Activated effector memory CD4-positive, alpha-beta T cell treated with anti-CD3 and anti-CD28 coated beads, Interleukin-2, amount 50 U/mL, for 16 hours (primary cell): ENCODE results near the gene IQGAP1.
"Not testable (repeated sequence)": the region's sequence is repeated elsewhere in the genome, so short reads cannot be mapped to it uniquely, and the experiment has no call there.

Source experiments
- DNase-seq: peaks from one replicate; pipeline ENCODE4 v3.0.0-alpha.2; 2020

Gene IQGAP1

DNA sequence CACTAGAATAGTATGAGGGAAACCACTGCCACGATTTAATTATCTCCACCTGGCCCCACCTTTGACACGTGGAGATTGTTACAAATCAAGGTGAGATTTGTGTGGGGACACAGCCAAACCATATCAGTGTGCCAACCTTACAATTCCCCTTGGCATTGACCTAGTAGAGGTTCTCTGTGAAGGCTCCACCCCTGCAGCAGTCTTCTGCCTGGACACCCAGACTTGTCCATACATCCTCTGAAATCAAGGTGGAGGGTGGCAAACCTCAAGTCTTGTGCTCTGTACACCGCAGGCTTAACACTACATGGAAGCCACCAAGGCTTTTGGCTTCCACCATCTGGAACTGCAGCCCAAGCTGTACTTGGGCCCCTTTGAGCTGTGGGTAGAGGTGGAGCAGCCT is 8.8 kb upstream of the IQGAP1 start:
- no peak for DNase-seq

DNA sequence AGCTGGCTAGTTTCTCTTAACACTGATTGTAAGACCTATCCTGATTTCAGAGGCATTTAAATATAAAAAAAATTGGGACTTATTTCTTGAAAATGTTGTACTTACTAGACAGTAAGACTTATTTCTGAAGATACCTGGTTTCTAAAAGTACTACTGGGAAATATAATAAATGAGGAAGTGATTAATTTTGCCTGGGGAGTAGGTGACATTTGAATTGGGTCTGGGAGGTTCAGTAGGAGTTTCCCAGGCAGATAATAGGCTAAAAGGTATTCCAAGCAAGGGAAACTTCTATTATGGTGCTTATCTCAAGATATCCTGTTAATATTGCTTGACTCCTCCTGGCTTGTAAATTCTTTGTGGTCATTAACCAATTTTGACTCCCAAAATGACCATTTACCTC is 6.5 kb upstream of the IQGAP1 start:
- no peak for DNase-seq

- DNase-seq: no peak
Observed at GRCh38 chr15:90382320-90382719, 5.7 kb upstream of the IQGAP1 start.

GRCh38 chr15:90386221-90386620 is 1.8 kb upstream of the IQGAP1 start:
- DNase-seq: no peak

GRCh38 chr15:90388462-90389380 is 679 bp downstream of the IQGAP1 start:
- DNase-seq: peak; percentile 86

DNA sequence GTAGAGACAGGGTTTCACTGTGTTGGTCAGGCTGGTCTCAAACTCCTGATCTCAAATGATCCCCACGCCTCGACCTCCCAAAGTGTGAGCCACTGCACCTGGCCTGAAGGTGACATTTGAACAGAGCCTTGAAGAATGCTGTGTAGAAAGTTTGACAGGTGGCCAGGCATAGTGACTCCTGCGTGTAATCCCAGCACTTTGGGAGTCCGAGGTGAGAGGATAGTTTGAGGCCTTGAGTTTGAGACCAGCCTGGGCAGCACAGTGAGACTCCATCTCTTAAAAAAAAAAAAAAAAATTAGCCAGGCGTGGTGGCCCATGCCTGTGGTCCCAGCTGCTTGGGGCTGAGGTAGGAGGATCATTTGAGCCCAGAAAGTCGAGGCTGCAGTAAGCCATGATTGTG is 1.5 kb downstream of the IQGAP1 start:
- no peak for DNase-seq

DNA sequence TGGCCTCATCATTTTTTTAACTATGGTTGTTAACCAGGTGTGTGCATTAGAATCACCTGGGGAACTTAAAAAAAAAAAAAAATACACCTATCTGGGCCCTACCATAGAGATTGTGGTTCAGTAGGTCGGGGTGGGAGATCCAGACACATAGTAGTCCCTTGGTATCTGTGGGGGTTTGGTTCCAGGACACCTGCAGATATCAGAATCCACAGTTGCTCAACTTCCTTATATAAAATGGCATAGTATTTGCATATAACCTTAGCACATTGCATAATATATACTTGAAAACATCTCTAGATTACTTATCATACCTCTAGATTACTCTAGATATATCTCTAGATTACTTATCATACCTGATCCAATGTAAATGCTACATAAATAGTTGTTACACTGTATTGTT is 5.0 kb downstream of the IQGAP1 start:
- DNase-seq: no peak

DNA sequence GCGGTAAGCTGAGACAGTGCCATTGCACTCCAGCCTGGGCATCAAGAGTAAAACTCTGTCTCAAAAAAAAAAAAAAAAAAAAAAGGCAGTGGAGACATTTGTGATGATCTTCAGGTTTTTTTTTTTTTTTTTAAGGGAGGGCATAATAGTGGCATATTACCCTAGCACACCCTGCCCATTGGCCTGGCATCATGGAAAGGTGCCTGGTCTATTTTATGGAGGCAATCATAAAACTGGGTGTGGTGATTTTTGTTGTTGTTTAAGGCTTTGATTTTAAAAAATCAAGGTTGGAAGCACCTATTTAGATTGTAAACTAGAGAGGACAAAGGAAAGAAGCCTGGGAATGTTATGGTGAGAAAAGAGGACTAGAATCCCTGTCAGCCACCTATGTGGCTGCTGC is 6.0 kb downstream of the IQGAP1 start:
- DNase-seq: no peak

DNA sequence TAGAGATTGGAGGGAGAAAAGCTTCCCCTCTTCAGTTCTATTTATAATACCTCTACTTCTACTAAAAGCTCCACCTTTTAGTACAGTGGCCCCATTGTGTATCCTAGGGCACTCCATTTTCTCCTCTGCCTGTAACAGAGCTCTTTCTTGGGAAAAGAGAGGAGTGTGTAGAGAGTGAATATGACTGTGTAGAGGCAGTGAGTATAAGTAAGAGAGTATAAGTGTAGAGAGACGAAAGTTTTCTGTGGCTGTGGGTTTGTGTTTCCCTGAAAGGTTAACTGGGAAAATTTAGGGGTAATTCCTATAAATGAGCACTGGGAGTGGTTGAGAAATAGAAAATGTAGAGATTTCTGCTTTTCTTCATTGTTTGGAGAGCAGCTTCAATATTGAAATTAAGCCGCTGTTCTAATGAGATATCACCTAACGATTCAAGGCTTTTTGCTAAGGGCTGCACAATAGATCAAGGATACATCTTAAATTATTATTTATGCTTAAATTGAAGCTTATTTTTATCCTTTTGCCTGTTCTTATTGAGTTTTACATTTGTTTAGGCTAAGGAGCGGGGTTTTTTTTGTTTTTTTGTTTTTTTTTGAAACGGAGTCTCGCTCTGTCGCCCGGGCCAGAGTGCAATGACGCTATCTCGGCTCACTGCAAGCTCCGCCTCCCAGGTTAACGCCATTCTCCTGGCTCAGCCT is 6.9 kb downstream of the IQGAP1 start:
- DNase-seq: no peak

DNA sequence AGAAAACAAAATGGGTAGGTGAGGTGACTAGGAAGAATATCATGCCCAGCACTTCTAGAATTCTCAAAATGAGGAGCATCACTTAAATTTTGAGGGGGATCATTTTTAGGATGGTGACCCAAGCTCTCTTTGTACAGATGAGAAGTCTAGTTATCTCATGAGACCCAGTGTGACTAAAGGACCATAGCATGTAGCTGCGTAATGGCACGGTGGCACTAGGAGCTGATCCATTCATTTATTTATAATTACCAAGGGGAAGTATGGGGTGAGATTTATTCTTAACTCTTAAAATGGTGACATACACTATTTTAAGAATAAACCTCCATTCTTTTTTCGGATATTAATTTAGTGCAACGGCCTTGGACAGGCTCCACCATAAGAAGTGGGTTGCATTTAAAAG is 8.3 kb downstream of the IQGAP1 start:
- DNase-seq: no peak

- no peak for DNase-seq
Observed at GRCh38 chr15:90400005-90400758, 12.1 kb downstream of the IQGAP1 start.

GRCh38 chr15:90400759-90401314 is 12.8 kb downstream of the IQGAP1 start:
- peak; percentile 83 for DNase-seq

GRCh38 chr15:90401495-90401894 is 13.5 kb downstream of the IQGAP1 start:
- DNase-seq: no peak

DNA sequence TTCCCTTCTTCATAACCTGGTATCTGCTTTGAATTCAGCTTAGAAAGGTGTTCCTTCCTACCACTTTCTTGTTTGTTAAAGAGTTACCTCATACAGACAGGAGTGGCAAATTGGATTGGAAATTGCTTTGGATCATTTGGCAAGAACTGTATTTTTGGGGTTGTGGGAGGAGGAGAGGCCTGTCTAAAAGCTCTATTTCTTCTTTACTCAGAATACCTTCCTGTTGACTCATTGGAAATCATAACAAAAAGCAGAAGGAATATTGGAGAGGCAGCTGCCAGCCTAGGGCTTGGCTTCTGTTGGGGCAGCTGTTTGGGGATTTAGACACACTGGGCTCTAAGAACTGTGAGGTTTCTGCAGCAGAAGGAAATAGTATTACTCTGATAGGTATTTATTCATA is 14.2 kb downstream of the IQGAP1 start:
- no peak for DNase-seq

GRCh38 chr15:90402767-90403166 is 14.7 kb downstream of the IQGAP1 start:
- DNase-seq: no peak

GRCh38 chr15:90405055-90405607 is 17.1 kb downstream of the IQGAP1 start:
- DNase-seq: no peak

DNA sequence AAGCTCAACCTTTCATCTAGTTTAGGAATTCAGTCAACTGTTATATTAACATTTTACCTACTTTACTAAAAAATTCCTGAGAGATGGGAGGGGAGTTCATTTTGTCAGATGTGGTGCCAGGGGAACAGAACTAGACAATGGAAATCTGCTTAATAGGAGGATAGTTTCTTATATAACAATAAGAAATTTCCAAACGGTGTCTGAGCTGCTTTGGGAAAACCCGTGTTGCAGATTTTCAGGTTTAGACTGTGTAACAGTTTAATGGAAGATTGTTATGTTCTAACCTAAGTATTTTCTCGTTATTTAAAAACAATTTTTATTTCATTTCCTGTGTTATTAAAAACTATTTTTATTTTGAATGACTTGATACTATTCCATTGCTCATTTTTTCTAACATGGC is 19.3 kb downstream of the IQGAP1 start:
- no peak for DNase-seq

GRCh38 chr15:90407871-90408317 is 19.9 kb downstream of the IQGAP1 start:
- DNase-seq: no peak

GRCh38 chr15:90408657-90409056 is 20.6 kb downstream of the IQGAP1 start:
- DNase-seq: no peak

DNA sequence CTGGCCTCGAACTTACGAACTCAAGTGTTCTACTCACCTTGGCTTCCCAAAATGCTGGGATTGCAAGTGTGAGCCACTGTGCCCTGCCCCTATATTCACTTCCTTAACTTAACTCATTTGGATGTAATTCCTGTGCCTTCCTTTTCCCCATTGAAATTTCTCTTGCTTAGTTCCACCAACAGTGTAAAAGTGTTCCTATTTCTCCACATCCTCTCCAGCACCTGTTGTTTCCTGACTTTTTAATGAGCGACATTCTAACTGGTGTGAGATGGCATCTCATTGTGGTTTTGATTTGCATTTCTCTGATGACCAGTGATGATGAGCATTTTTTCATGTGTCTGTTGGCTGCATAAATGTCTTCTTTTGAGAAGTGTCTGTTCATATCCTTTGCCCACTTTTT is 21.5 kb downstream of the IQGAP1 start:
- not testable (repeated sequence) for DNase-seq

- DNase-seq: not testable (repeated sequence)
Observed at GRCh38 chr15:90410316-90410715, 22.3 kb downstream of the IQGAP1 start.

DNA sequence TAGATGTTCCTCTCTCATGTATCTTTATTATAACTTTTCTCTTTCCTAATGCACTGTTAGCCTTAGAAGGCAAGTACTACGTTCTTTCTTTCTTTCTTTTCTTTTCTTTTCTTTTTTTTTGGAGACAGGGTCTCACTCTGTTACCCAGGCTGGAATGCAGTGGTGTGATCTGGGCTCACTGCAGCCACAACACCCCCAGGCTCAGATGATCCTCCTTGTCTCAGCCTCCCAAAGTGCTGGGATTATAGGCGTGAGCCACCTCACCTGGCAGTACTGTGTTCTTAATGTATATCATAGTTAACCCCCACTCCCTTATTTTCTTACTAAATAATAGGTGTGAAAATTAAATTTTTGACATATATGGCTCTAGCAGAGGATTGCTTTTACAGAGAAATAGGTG is 23.1 kb downstream of the IQGAP1 start:
- DNase-seq: no peak
